DMS79 treated with DMSO at 0.1 percent for 48 hours (cell line): ENCODE results near the gene ADORA1.

Source experiments
- DNase-seq: peaks from one replicate; lab custom pipeline; 2025; lab: John Stamatoyannopoulos, UW

Gene ADORA1

GRCh38 chr1:203158423-203158822 is 30.9 kb downstream of the ADORA1 start:
- DNase-seq, result peak; percentile 27

- DNase-seq, result peak; percentile 27
Observed at GRCh38 chr1:203158960-203159665, 31.6 kb downstream of the ADORA1 start.

GRCh38 chr1:203159844-203160243 is 32.3 kb downstream of the ADORA1 start:
- DNase-seq, result no peak

- DNase-seq, result no peak
Observed at GRCh38 chr1:203161175-203161574, 33.6 kb downstream of the ADORA1 start.

GRCh38 chr1:203161703-203162102 is 34.2 kb downstream of the ADORA1 start:
- no peak for DNase-seq

- DNase-seq, result no peak
Observed at GRCh38 chr1:203162403-203162802, 34.9 kb downstream of the ADORA1 start.

GRCh38 chr1:203163891-203164635 is 36.5 kb downstream of the ADORA1 start:
- DNase-seq, result no peak

GRCh38 chr1:203165101-203165799 is 37.7 kb downstream of the ADORA1 start:
- no peak for DNase-seq

- no peak for DNase-seq
Observed at GRCh38 chr1:203165800-203166161, 38.3 kb downstream of the ADORA1 start.

GRCh38 chr1:203166192-203166940 is 38.8 kb downstream of the ADORA1 start:
- no peak for DNase-seq

GRCh38 chr1:203167026-203167912 is 39.7 kb downstream of the ADORA1 start:
- DNase-seq, result no peak

GRCh38 chr1:203167913-203168200 is 40.3 kb downstream of the ADORA1 start:
- no peak for DNase-seq

- no peak for DNase-seq
Observed at GRCh38 chr1:203168256-203168786, 40.8 kb downstream of the ADORA1 start.

GRCh38 chr1:203168991-203169390 is 41.5 kb downstream of the ADORA1 start:
- DNase-seq, result no peak

GRCh38 chr1:203169770-203170520 is 42.4 kb downstream of the ADORA1 start:
- DNase-seq, result no peak

- no peak for DNase-seq
Observed at GRCh38 chr1:203170625-203171330, 43.3 kb downstream of the ADORA1 start.

- DNase-seq, result no peak
Observed at GRCh38 chr1:203171341-203172183, 44.0 kb downstream of the ADORA1 start.

- no peak for DNase-seq
Observed at GRCh38 chr1:203172184-203173010, 44.9 kb downstream of the ADORA1 start.
